Measurements from ENCODE around the gene GABRB1. TPM values are rescaled to one million over a fixed set of nuclear protein-coding genes. Genes with fewer than 3 reads are reported as not detected.

Gene GABRB1
- total RNA-seq, 4 donors from 2014 or later = 0.13 TPM; not detected in 3

DNA sequence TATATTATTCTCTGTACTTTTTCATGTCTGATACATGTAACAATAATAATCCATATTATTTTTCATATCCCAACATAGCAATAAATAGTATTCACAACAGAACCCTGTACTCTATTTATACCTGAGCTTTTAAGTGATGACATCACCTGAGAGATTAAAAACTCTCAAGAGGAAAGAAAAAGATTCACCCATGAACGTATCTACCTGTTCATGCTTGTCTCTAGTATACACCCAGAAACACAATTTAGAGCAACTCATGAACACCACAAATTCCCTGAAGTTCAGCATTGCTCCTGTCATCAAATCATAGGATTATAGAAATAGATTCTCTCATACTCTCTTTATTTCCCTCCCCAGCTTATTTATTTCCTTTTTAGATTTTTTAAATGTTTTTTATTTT is 185.9 kb downstream of the GABRB1 start:
- H3K4me1 ChIP-seq = no peaks in the 10 kb centered on the region
- H3K4me3 ChIP-seq = no peak overlapping the region
- no peak overlapping the region for H3K27ac ChIP-seq (replicated peaks in 1 of 4)
- no peaks in the 10 kb centered on the region for H3K9me3 ChIP-seq
- 84% methylated on average over 1 of the region's 1 CpG for WGBS
- intact Hi-C loops (cut with DNase I) = no loop called here
- H3K27me3 ChIP-seq = no peaks in the 10 kb centered on the region
- TF ChIP-seq EP300 (IDR thresholded peaks at IDR 0.05) (no peak), POLR2A (IDR thresholded peaks at IDR 0.05; ENCODE audit: low read depth) (no peak), POLR2AphosphoS5 (IDR thresholded peaks at IDR 0.05) (no peak)
- TF ChIP-seq, protein P1, sequence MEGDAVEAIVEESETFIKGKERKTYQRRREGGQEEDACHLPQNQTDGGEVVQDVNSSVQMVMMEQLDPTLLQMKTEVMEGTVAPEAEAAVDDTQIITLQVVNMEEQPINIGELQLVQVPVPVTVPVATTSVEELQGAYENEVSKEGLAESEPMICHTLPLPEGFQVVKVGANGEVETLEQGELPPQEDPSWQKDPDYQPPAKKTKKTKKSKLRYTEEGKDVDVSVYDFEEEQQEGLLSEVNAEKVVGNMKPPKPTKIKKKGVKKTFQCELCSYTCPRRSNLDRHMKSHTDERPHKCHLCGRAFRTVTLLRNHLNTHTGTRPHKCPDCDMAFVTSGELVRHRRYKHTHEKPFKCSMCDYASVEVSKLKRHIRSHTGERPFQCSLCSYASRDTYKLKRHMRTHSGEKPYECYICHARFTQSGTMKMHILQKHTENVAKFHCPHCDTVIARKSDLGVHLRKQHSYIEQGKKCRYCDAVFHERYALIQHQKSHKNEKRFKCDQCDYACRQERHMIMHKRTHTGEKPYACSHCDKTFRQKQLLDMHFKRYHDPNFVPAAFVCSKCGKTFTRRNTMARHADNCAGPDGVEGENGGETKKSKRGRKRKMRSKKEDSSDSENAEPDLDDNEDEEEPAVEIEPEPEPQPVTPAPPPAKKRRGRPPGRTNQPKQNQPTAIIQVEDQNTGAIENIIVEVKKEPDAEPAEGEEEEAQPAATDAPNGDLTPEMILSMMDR (IDR thresholded peaks at IDR 0.05) = no peak
- no peaks in the 10 kb centered on the region for H3K36me3 ChIP-seq
- no peak for DNase-seq (ENCODE audit: extremely low spot score)

DNA sequence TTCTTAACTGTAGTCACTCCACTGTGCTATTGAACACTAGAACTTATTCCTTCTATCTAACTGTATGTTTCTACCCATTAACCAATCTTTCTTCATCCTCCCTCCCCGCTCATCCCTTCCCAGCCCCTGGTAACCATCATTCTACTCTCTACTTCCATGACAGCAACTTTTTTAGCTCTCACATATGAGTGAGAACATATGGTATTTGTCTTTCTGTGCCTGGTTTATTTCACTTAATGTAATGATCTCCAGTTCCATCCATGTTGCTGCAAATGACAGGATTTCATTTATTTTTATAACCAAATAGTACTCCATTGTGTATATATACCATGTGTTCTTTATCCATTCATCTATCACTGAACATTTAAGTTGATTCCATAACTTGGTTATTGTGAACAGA is 186.5 kb downstream of the GABRB1 start:
- TF ChIP-seq, protein P1 (IDR thresholded peaks at IDR 0.05) = no peak
- no peak for TF ChIP-seq POLR2AphosphoS5 (IDR thresholded peaks at IDR 0.05)
- no peak for TF ChIP-seq POLR2A (IDR thresholded peaks at IDR 0.05; ENCODE audit: low read depth)
- TF ChIP-seq EP300 (IDR thresholded peaks at IDR 0.05) = no peak
- H3K9me3 ChIP-seq = no peaks in the 10 kb centered on the region
- 68% methylated on average over 1 of the region's 1 CpG for WGBS
- no peak for DNase-seq (ENCODE audit: extremely low spot score)
- no peaks in the 10 kb centered on the region for H3K27me3 ChIP-seq
- no peaks in the 10 kb centered on the region for H3K36me3 ChIP-seq
- no peak overlapping the region for H3K27ac ChIP-seq (replicated peaks in 1 of 4)
- H3K4me3 ChIP-seq = no peak overlapping the region
- intact Hi-C loops (cut with DNase I) = no loop called here
- H3K4me1 ChIP-seq = no peaks in the 10 kb centered on the region

DNA sequence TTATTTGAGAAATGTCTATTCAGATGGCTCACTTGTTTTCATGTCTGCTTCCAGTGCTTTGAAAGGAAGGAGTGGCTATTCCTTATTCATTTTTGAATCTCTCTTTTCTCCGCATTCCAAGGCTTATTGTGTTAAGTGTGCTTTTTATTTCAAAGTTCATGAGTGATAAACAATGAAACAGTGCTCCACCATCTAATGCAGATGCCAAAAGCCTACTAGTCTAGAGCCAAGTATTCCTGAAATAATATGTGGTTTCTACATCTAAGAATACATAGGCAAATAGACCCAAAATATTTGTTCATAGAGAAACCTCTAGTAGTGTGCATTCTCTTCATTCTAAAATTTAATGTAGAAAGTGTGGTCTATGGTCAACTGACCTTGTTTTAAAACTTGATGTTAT is 187.3 kb downstream of the GABRB1 start:
- intact Hi-C loops (cut with DNase I) = no loop called here
- H3K27me3 ChIP-seq = no peaks in the 10 kb centered on the region
- WGBS = 68% methylated on average over 1 of the region's 1 CpG
- TF ChIP-seq, protein P1 (IDR thresholded peaks at IDR 0.05) = no peak
- TF ChIP-seq EP300 (IDR thresholded peaks at IDR 0.05) (no peak), POLR2AphosphoS5 (IDR thresholded peaks at IDR 0.05) (no peak), POLR2A (IDR thresholded peaks at IDR 0.05; ENCODE audit: low read depth) (no peak)
- H3K4me3 ChIP-seq = no peak overlapping the region
- DNase-seq (ENCODE audit: extremely low spot score) = no peak
- H3K27ac ChIP-seq (replicated peaks in 1 of 4) = no peak overlapping the region
- no peaks in the 10 kb centered on the region for H3K36me3 ChIP-seq
- H3K4me1 ChIP-seq = no peaks in the 10 kb centered on the region
- no peaks in the 10 kb centered on the region for H3K9me3 ChIP-seq

DNA sequence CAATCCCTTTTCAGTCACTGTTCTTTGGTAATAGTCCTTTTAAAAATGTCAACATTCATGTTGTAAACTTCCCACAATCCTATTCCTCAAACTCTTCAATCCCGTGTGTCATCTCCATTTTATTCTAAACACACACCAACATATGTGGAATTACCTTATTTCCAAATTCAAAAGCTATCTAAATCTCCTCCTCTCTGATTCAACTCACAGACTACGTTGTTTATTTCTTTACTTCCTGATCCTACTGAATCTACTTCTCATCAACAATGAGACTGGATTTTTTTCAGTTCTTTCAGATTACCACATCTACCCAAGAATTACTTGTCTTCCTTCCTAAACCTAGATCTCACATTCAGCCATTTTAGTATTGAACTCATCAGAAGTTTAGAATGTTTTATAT is 188.2 kb downstream of the GABRB1 start:
- Histone ChIP-seq H3K27me3 (no peaks in the 10 kb centered on the region), H3K4me3 (no peak overlapping the region), H3K4me1 (no peaks in the 10 kb centered on the region), H3K36me3 (no peaks in the 10 kb centered on the region), H3K27ac (replicated peaks in 1 of 4) (no peak overlapping the region), H3K9me3 (no peaks in the 10 kb centered on the region)
- intact Hi-C loops (cut with DNase I) = no loop called here
- 73% methylated on average over 2 of the region's 2 CpGs for WGBS
- TF ChIP-seq EP300 (IDR thresholded peaks at IDR 0.05) = no peak
- no peak for TF ChIP-seq POLR2A (IDR thresholded peaks at IDR 0.05; ENCODE audit: low read depth)
- no peak for TF ChIP-seq POLR2AphosphoS5 (IDR thresholded peaks at IDR 0.05)
- TF ChIP-seq, protein P1 (IDR thresholded peaks at IDR 0.05) = no peak
- DNase-seq (ENCODE audit: extremely low spot score) = no peak

DNA sequence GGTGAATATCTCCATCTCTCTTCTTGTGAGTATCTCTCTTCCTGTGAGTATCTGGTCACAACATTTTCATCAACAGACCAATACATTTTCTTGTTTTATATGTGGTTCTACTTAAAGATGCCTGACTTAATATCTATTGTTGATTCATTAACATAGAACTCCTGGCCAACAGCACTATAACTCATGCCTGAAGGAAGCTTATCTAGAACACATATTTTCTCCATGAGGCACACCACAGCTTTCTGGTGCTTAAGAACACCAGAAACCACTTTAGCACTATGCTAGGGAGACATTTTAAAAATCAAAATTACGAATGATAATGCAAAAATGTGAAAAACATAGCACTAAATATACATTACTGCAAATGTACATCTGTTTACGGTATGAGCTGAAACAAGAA is 190.4 kb downstream of the GABRB1 start:
- H3K36me3 ChIP-seq = no peaks in the 10 kb centered on the region
- TF ChIP-seq, protein P1 (IDR thresholded peaks at IDR 0.05) = no peak
- TF ChIP-seq POLR2A (IDR thresholded peaks at IDR 0.05; ENCODE audit: low read depth) = no peak
- no peak for TF ChIP-seq POLR2AphosphoS5 (IDR thresholded peaks at IDR 0.05)
- TF ChIP-seq EP300 (IDR thresholded peaks at IDR 0.05) = no peak
- no peak overlapping the region for H3K27ac ChIP-seq (replicated peaks in 1 of 4)
- WGBS = 61% methylated on average over 2 of the region's 2 CpGs
- H3K4me1 ChIP-seq = no peaks in the 10 kb centered on the region
- intact Hi-C loops (cut with DNase I) = no loop called here
- no peaks in the 10 kb centered on the region for H3K27me3 ChIP-seq
- no peak overlapping the region for H3K4me3 ChIP-seq
- DNase-seq (ENCODE audit: extremely low spot score) = no peak
- no peaks in the 10 kb centered on the region for H3K9me3 ChIP-seq
